SK-N-SH treated with all-trans-retinoic acid at 6 μM for 48 hours (cell line): ENCODE data around the gene MED29.

Experiments
- ATAC-seq: fragments of 200-7000 bp; cut with Tn5 transposase; 3 replicates; pipeline ENCODE4 v1.9.1; 2020; ENCODE audit warnings: mild to moderate bottlenecking, moderate library complexity
- ARNTL ChIP-seq: fragments of 450-650 bp; formaldehyde crosslinking; IDR thresholded peaks from 2 replicates; pipeline ENCODE4 v1.5.0; 2020; ENCODE audit warnings: low read depth, mild to moderate bottlenecking, moderate library complexity, borderline replicate concordance
- BACH2 ChIP-seq: fragments of 250-450 bp; sonication (Bioruptor Pico); IDR thresholded peaks from 2 replicates; pipeline ENCODE4 v1.9.0; 2021; ENCODE audit warnings: mild to moderate bottlenecking, borderline replicate concordance
- ESRRG ChIP-seq: fragments of 250-450 bp; sonication (Bioruptor Pico); IDR thresholded peaks from 2 replicates; pipeline ENCODE4 v1.6.1; 2021; ENCODE audit warnings: mild to moderate bottlenecking
- GLIS3 ChIP-seq: fragments of 250-450 bp; sonication (Bioruptor Pico); IDR thresholded peaks from 2 replicates; pipeline ENCODE4 v1.5.0; 2020; ENCODE audit warnings: mild to moderate bottlenecking, moderate library complexity
- ISL1 ChIP-seq: fragments of 250-450 bp; sonication (Bioruptor Pico); IDR thresholded peaks from 2 replicates; pipeline ENCODE4 v2.1.2; 2022; ENCODE audit warnings: mild to moderate bottlenecking, moderate library complexity
- OSR1 ChIP-seq: fragments of 250-450 bp; sonication (Bioruptor Pico); IDR thresholded peaks from 2 replicates; pipeline ENCODE4 v1.8.0; 2022; ENCODE audit warnings: moderate library complexity, mild to moderate bottlenecking, inconsistent platforms
- POU6F1 ChIP-seq: fragments of 250-450 bp; sonication (Bioruptor Pico); IDR thresholded peaks from 2 replicates; pipeline ENCODE4 v1.8.0; 2021; ENCODE audit warnings: low read depth, mild to moderate bottlenecking, moderate library complexity, borderline replicate concordance
- PPARA ChIP-seq: fragments of 250-450 bp; sonication (Bioruptor Pico); IDR thresholded peaks from 2 replicates; pipeline ENCODE4 v1.5.0; 2020; ENCODE audit warnings: mild to moderate bottlenecking, borderline replicate concordance
- RARB ChIP-seq: fragments of 250-450 bp; sonication (Bioruptor Pico); IDR thresholded peaks from 2 replicates; pipeline ENCODE4 v1.8.0; 2021; ENCODE audit warnings: mild to moderate bottlenecking, moderate library complexity
- ZC3H10 ChIP-seq: fragments of 250-450 bp; sonication (Bioruptor Pico); IDR thresholded peaks from 2 replicates; pipeline ENCODE4 v1.5.1; 2021; ENCODE audit warnings: mild to moderate bottlenecking, moderate library complexity
- ZFP3 ChIP-seq: fragments of 250-450 bp; sonication (Bioruptor Pico); IDR thresholded peaks from 2 replicates; pipeline ENCODE4 v1.5.0; 2020; ENCODE audit warnings: mild to moderate bottlenecking, moderate library complexity
- ZFP30 ChIP-seq: fragments of 450-650 bp; formaldehyde crosslinking; IDR thresholded peaks from 2 replicates; pipeline ENCODE4 v1.5.0; 2022; ENCODE audit warnings: mild to moderate bottlenecking, moderate library complexity
- ZNF565 ChIP-seq: fragments of 450-650 bp; formaldehyde crosslinking; conservative IDR thresholded peaks from 2 replicates; pipeline ENCODE4 v1.5.0; 2020; ENCODE audit warnings: low read depth, mild to moderate bottlenecking, moderate library complexity
- ZNF8 ChIP-seq: fragments of 450-650 bp; formaldehyde crosslinking; IDR thresholded peaks from 2 replicates; pipeline ENCODE4 v1.5.0; 2020; ENCODE audit warnings: mild to moderate bottlenecking, moderate library complexity
- TF ChIP-seq, protein P1 (sequence below): fragments of 250-450 bp; sonication (Bioruptor Pico); IDR thresholded peaks from 2 replicates; pipeline ENCODE4 v1.5.1; 2020; ENCODE audit warnings: low read depth, mild to moderate bottlenecking, moderate library complexity
- TF ChIP-seq, protein P2 (sequence below): fragments of 250-450 bp; sonication (Bioruptor Pico); IDR thresholded peaks from 2 replicates; pipeline ENCODE4 v1.5.1; 2021; ENCODE audit warnings: mild to moderate bottlenecking, moderate library complexity
- TF ChIP-seq, protein P3 (sequence below): fragments of 250-450 bp; sonication (Bioruptor Pico); IDR thresholded peaks from 2 replicates; pipeline ENCODE4 v1.8.0; 2020; ENCODE audit warnings: mild to moderate bottlenecking, moderate library complexity, borderline replicate concordance

Gene MED29

GRCh38 chr19:39410017-39410830 is 19.0 kb downstream of the MED29 start:
- 0 out of 2 replicates have a peak, but pooled peaks have one; percentile 39 for TF ChIP-seq ARNTL (CRISPR knock-in tag)
- TF ChIP-seq, protein P1, sequence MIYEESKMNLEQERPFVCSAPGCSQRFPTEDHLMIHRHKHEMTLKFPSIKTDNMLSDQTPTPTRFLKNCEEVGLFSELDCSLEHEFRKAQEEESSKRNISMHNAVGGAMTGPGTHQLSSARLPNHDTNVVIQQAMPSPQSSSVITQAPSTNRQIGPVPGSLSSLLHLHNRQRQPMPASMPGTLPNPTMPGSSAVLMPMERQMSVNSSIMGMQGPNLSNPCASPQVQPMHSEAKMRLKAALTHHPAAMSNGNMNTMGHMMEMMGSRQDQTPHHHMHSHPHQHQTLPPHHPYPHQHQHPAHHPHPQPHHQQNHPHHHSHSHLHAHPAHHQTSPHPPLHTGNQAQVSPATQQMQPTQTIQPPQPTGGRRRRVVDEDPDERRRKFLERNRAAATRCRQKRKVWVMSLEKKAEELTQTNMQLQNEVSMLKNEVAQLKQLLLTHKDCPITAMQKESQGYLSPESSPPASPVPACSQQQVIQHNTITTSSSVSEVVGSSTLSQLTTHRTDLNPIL (CRISPR knock-in tag) = 0 out of 2 replicates have a peak, but pooled peaks have one; percentile 53
- no peak for TF ChIP-seq ZFP3 (CRISPR knock-in tag)
- TF ChIP-seq PPARA (CRISPR knock-in tag) = no peak
- no peak for TF ChIP-seq BACH2 (CRISPR knock-in tag)
- TF ChIP-seq ZNF8 = no peak
- no peak for TF ChIP-seq ZFP30 (CRISPR knock-in tag)
- peak; percentile 16; the same call in 1 of the 2 replicates for TF ChIP-seq GLIS3
- TF ChIP-seq ZC3H10 (CRISPR knock-in tag) = peak; percentile 87
- TF ChIP-seq, protein P2, sequence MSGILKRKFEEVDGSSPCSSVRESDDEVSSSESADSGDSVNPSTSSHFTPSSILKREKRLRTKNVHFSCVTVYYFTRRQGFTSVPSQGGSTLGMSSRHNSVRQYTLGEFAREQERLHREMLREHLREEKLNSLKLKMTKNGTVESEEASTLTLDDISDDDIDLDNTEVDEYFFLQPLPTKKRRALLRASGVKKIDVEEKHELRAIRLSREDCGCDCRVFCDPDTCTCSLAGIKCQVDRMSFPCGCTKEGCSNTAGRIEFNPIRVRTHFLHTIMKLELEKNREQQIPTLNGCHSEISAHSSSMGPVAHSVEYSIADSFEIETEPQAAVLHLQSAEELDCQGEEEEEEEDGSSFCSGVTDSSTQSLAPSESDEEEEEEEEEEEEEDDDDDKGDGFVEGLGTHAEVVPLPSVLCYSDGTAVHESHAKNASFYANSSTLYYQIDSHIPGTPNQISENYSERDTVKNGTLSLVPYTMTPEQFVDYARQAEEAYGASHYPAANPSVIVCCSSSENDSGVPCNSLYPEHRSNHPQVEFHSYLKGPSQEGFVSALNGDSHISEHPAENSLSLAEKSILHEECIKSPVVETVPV = no peak
- TF ChIP-seq ZNF565 (CRISPR knock-in tag) = no peak
- peak; percentile 6 for ATAC-seq

- TF ChIP-seq OSR1 (no peak), ISL1 (CRISPR knock-in tag) (no peak), ESRRG (no peak), ZNF8 (no peak), PPARA (CRISPR knock-in tag) (no peak), RARB (CRISPR knock-in tag) (no peak; the same call in 1 of the 2 replicates), ARNTL (CRISPR knock-in tag) (no peak)
- TF ChIP-seq, protein P2 = no peak
- TF ChIP-seq, protein P3, sequence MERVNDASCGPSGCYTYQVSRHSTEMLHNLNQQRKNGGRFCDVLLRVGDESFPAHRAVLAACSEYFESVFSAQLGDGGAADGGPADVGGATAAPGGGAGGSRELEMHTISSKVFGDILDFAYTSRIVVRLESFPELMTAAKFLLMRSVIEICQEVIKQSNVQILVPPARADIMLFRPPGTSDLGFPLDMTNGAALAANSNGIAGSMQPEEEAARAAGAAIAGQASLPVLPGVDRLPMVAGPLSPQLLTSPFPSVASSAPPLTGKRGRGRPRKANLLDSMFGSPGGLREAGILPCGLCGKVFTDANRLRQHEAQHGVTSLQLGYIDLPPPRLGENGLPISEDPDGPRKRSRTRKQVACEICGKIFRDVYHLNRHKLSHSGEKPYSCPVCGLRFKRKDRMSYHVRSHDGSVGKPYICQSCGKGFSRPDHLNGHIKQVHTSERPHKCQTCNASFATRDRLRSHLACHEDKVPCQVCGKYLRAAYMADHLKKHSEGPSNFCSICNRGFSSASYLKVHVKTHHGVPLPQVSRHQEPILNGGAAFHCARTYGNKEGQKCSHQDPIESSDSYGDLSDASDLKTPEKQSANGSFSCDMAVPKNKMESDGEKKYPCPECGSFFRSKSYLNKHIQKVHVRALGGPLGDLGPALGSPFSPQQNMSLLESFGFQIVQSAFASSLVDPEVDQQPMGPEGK = no peak
- TF ChIP-seq, all 23 proteins: peak for 0
Observed at GRCh38 chr19:39410831-39411080, 19.6 kb downstream of the MED29 start.

GRCh38 chr19:39411081-39411831 is 20.1 kb downstream of the MED29 start:
- peak; percentile 1 for ATAC-seq
- TF ChIP-seq POU6F1 = no peak
- TF ChIP-seq, protein P3 = peak; percentile 75; the same call in 1 of the 2 replicates

More at GRCh38 chr19:39410831-39411080, 19.6 kb downstream of the MED29 start:
- ATAC-seq = no peak

GRCh38 chr19:39411832-39412099 is 20.6 kb downstream of the MED29 start:
- peak; percentile 55 for ATAC-seq
- TF ChIP-seq PPARA (CRISPR knock-in tag) = no peak
- TF ChIP-seq, protein P3 = 0 out of 2 replicates have a peak, but pooled peaks have one; percentile 56
- TF ChIP-seq, all 23 proteins: peak for 1
